HEK293T (cell line): ENCODE data around the gene LZTR1.

Experiments used
- CTCF ChIA-PET: fragments of 350-600 bp; formaldehyde crosslinking; extraction: SDS; loops from one replicate; lab custom pipeline; 2021; ENCODE audit warnings: antibody characterized with exemption, inconsistent platforms; lab: Yijun Ruan, JAX
- POLR2A ChIA-PET: fragments of 350-600 bp; formaldehyde crosslinking; extraction: SDS; loops from one replicate; lab custom pipeline; 2020; ENCODE audit warnings: antibody characterized with exemption, inconsistent platforms; lab: Yijun Ruan, JAX
- DNase-seq: peaks from one replicate; pipeline ENCODE4 v3.0.0; 2012; ENCODE audit warnings: mixed read lengths; ENCODE audit errors: extremely low spot score
- ARNT ChIP-seq: fragments of 450-650 bp; IDR thresholded peaks from 2 replicates; pipeline ENCODE4 v1.6.1; 2017; ENCODE audit warnings: mild to moderate bottlenecking
- BHLHE40 ChIP-seq: fragments of 450-650 bp; IDR thresholded peaks from 2 replicates; pipeline ENCODE4 v1.6.1; 2016; ENCODE audit warnings: mild to moderate bottlenecking, moderate library complexity, borderline replicate concordance
- CTBP1 ChIP-seq: fragments of 450-650 bp; IDR thresholded peaks from 2 replicates; pipeline ENCODE4 v1.6.1; 2016; ENCODE audit warnings: borderline replicate concordance
- ELF4 ChIP-seq: fragments of 450-650 bp; IDR thresholded peaks from 2 replicates; pipeline ENCODE4 v1.6.1; 2017; ENCODE audit warnings: antibody characterized with exemption
- FOXA1 ChIP-seq: fragments of 450-650 bp; IDR thresholded peaks from 2 replicates; pipeline ENCODE4 v1.6.1; 2016; ENCODE audit warnings: mild to moderate bottlenecking
- FOXK2 ChIP-seq: fragments of 450-650 bp; IDR thresholded peaks from 2 replicates; pipeline ENCODE4 v1.6.1; 2016; ENCODE audit warnings: mild to moderate bottlenecking
- FOXM1 ChIP-seq: fragments of 450-650 bp; IDR thresholded peaks from 2 replicates; pipeline ENCODE4 v1.6.1; 2017; ENCODE audit warnings: mild to moderate bottlenecking, borderline replicate concordance
- HDGF ChIP-seq: fragments of 450-650 bp; IDR thresholded peaks from 2 replicates; pipeline ENCODE4 v1.6.1; 2017; ENCODE audit warnings: antibody characterized with exemption, borderline replicate concordance
- L3MBTL2 ChIP-seq: fragments of 450-650 bp; conservative IDR thresholded peaks from 2 replicates; pipeline ENCODE4 v1.6.1; 2016; ENCODE audit warnings: mild to moderate bottlenecking
- LEF1 ChIP-seq: fragments of 450-650 bp; IDR thresholded peaks from 2 replicates; pipeline ENCODE4 v1.6.1; 2017; ENCODE audit warnings: mild to moderate bottlenecking, borderline replicate concordance
- NFRKB ChIP-seq: fragments of 450-650 bp; IDR thresholded peaks from 2 replicates; pipeline ENCODE4 v1.6.1; 2016; ENCODE audit warnings: mild to moderate bottlenecking, moderate library complexity
- PKNOX1 ChIP-seq: fragments of 450-650 bp; IDR thresholded peaks from 2 replicates; pipeline ENCODE4 v1.6.1; 2016
- SP1 ChIP-seq: fragments of 450-650 bp; IDR thresholded peaks from 2 replicates; pipeline ENCODE4 v1.6.1; 2017
- SUZ12 ChIP-seq: fragments of 450-650 bp; IDR thresholded peaks from 2 replicates; pipeline ENCODE4 v1.6.1; 2016; ENCODE audit warnings: mild to moderate bottlenecking
- TARDBP ChIP-seq: fragments of 450-650 bp; IDR thresholded peaks from 2 replicates; pipeline ENCODE4 v1.6.1; 2016
- ZNF384 ChIP-seq: fragments of 450-650 bp; IDR thresholded peaks from 2 replicates; pipeline ENCODE4 v1.6.1; 2016

The LZTR1 gene

GRCh38 chr22:20944042-20944441 lies 38.1 kb upstream of the LZTR1 start:
- ChIA-PET POLR2A (no interaction called here), CTCF (interaction anchor here (0.6 kb wide), 1 partner anchor 159 kb away, joined by 3 read pairs; no protein-coding TSS in a partner anchor)
- no peak for DNase-seq
- TF ChIP-seq SP1 (no peak), TARDBP (no peak), ARNT (no peak), FOXA1 (no peak), BHLHE40 (no peak), HDGF (no peak), FOXK2 (no peak), L3MBTL2 (no peak), SUZ12 (no peak), ZNF384 (no peak), PKNOX1 (no peak), CTBP1 (no peak), LEF1 (no peak), FOXM1 (no peak), ELF4 (no peak), NFRKB (no peak)

GRCh38 chr22:20945578-20945934 lies 36.5 kb upstream of the LZTR1 start:
- ChIA-PET POLR2A (no interaction called here), CTCF (interaction anchor here (0.8 kb wide), 1 partner anchor 1181 kb away, joined by 3 read pairs; no protein-coding TSS in a partner anchor)
- DNase-seq: no peak
- TF ChIP-seq SP1 (no peak), FOXM1 (no peak), TARDBP (no peak), SUZ12 (no peak), HDGF (no peak), BHLHE40 (no peak), LEF1 (no peak), PKNOX1 (no peak), FOXA1 (no peak), NFRKB (no peak), L3MBTL2 (no peak), ARNT (no peak), ELF4 (no peak), CTBP1 (no peak), ZNF384 (no peak)

- POLR2A ChIA-PET: no interaction called here
- no peak for DNase-seq
Observed at GRCh38 chr22:20946080-20946986, 35.8 kb upstream of the LZTR1 start.

GRCh38 chr22:20946991-20947390 lies 35.1 kb upstream of the LZTR1 start:
- POLR2A ChIA-PET: no interaction called here
- no peak for TF ChIP-seq FOXK2
- TF ChIP-seq NFRKB: no peak
- TF ChIP-seq HDGF: no peak
- no peak for TF ChIP-seq SUZ12
- TF ChIP-seq TARDBP: no peak
- no peak for TF ChIP-seq PKNOX1
- TF ChIP-seq FOXA1: no peak
- no peak for TF ChIP-seq SP1
- no peak for TF ChIP-seq ZNF384
- no peak for TF ChIP-seq ARNT
- TF ChIP-seq CTBP1: no peak
- no peak for TF ChIP-seq FOXM1
- CTCF ChIA-PET: interaction anchor here (0.8 kb wide), 1 partner anchor 62 kb away, joined by 3 read pairs; no protein-coding TSS in a partner anchor
- no peak for DNase-seq

More at GRCh38 chr22:20946080-20946986, 35.8 kb upstream of the LZTR1 start:
- CTCF ChIA-PET: interaction anchor here (0.8 kb wide), 1 partner anchor 61 kb away, joined by 3 read pairs; no protein-coding TSS in a partner anchor
- no peak for TF ChIP-seq PKNOX1

- TF ChIP-seq SUZ12 (no peak), ARNT (no peak), FOXA1 (no peak), BHLHE40 (no peak), FOXK2 (no peak), LEF1 (no peak), SP1 (no peak), CTBP1 (no peak), TARDBP (no peak), ELF4 (no peak), FOXM1 (no peak)
- CTCF ChIA-PET: no interaction called here
Observed at GRCh38 chr22:20948450-20948849, 33.6 kb upstream of the LZTR1 start.

More at GRCh38 chr22:20948450-20948849, 33.6 kb upstream of the LZTR1 start:
- POLR2A ChIA-PET: no interaction called here
- no peak for DNase-seq
